ENCODE data around the gene DDIT4.
"Not testable (repeated sequence)": the region's sequence is repeated elsewhere in the genome, so short reads cannot be mapped to it uniquely, and the experiment has no call there.

Gene DDIT4

DNA sequence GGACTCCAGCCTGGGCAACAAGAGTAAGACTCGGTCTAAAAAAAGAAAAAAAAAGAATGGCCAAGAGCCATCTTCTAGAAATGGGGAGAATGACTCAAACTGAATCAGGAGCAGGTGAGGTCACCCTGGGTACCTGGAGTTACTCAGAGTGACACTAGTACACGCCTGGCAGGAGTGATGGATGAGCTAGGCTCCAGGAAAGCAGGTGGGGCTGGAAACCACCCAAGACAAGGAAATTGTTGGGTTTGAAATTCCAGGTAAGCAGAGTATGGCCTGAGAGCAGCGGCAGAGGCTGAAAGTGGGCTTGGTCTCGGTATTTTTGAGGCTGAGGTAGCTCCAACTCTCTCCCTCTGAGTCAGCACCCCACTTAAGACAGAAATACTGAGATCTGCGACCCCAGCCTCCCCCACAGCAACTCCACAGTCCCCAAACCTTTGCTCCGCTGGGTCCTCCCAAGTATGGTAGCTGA lies 18.5 kb downstream of the DDIT4 start:
- peak; percentile 33 for DNase-seq (ENCODE audit: low read depth, low spot score)

DNA sequence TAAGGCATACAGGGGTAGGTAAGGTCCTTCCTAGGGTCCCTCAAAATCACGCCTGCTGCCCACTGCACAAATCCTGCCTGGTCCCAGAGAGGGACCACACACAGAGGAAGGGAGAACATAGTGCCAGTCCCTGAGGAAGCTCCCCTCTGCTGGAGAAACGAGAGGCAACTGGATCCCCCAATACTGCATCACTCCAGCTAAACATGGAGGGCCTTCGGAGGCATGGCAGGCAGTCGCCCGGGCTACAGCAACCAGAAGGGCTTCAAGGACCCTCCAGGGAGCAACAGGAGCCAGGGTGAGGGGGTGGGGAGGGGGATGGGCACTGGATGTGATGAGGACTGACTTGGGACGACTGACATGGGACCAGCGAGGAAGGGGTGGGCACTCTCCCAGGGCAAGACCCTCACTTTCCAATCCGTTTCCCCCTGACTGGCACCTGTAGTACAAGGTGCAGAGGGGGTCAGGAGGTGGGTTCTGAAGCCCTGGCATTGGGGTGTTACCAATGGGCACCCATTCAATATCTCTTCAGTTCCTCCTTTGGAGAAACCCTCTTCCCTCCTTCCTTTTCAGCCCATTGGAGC lies 21.7 kb downstream of the DDIT4 start:
- no peak for DNase-seq (ENCODE audit: low read depth, low spot score)

DNA sequence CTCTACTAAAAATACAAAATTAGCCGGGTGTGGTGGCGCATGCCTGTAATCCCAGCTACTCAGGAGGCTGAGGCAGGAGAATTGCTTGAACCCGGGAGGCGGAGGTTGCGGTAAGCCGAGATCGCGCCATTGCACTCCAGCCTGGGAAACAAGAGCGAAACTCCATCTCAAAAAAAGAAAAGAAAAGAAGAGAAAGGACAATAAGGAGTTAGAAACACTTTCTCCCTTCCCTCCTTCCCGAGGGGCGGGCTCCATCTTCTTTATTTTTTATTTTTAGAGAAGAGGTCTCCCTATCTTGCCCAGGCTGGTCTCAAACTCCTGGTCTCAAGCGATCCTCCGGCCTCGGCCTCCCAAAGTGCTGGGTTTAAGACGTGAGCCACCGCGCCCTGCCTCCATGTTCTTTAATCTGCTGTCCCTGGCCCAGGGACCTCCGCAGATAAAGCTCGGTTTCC lies 23.1 kb downstream of the DDIT4 start:
- DNase-seq (ENCODE audit: low read depth, low spot score), result not testable (repeated sequence)

DNA sequence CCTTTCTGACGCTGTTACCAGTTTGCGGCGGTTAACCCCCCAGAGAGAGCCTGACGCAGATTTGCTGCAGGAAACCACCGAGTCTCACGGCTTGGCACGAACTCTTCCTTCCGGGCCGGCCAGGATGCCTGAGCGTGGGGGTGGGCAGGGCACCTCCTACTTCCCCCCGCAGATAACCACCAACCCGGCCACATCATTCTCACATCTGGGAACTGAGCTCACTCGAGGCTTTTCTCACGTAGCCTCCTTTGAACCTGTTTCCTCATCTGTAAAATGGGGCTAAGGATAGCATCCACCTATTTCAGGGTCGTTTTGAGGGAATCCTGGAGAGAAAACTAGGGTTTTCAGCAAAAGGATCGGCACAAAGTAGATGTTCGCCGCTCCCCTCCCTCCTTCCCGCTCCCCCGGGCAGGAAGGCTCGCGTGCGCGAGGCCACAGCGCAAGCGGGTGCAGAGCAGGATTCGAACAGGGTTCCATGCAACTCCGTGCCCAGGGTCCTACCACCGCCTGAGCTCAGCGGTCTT lies 23.6 kb downstream of the DDIT4 start:
- DNase-seq (ENCODE audit: low read depth, low spot score), result peak; percentile 91

DNA sequence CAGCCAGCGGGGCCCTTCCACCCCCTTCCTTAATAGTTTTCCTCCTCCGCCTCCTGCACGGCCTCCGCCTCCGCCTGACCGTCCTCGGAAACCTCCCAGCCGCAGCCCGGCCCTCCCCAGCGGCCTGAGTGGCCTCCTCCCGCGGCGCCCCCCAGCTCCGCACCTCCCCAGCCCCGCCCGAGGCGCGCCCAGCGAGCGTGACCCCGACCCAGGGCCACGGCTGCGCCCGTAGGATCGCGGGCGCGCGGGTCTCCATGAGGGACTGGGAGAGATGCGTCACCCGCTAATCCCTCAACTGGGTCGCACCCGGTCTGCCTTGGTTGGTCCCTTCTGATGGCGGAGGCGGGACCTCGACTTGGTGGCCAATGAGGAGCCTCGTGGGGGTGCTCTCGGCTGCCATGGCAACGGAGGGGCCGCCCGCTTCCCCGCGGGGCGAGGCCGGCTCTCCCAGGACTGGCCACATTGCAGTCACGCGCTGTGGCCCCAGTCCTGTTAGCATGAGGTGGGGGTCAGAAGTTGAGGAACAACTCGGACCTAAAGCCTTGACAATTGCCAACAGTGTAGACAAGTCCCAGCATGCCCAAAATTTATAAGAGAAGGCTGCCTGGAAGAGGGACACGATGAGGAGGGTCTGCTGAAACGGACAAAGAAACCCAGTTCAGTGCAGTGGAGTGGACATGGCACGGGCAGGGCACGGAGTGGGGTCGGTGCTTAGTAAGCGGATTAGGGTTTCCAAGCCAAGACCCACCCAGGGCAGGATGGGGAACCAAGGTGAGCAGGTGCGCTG lies 24.3 kb downstream of the DDIT4 start:
- DNase-seq (ENCODE audit: low read depth, low spot score), result peak; percentile 83

DNA sequence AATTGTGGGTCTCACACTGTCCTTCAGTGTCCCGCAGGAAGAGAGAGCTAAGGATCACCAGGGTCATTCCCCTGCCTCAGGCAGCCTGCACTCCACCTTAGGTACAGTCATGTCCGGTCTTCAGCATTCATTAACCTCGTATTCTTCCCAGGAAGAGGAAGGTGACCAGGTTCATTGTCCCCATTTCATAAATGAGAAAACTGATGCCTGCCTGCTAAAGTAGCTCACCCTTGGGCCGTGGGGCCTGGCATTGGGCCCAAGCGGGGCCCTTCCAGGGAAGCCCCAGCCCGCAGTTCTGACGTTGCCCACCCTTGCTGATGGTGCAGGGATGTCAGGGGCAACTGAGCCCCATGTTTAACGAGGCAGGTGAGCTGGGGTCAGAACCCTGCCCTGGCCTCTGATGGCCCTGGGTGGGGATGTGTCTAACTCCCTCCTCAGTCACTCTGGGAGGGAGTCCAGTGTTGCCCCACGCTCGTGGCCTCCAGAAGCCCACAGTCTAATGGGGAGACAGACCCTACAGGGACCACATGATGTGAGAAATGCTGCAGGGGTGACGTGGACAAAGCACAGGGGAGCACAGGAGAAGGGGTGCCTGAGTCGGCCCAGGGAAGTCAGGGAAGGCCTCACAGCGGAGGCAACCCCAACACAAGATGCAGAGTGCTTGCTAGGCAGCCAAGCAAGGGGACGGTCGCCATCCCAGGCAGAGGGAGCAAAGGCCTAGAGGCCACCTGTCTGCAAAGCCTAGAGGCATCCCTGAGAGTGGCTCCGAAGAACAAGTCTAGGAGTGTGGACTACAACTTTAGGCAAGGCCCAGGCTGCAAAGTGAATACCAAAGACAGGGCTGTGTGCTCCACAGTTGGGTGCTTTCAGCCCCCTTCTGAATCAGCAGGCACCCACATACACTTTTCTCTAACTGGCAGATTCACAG lies 25.1 kb downstream of the DDIT4 start:
- DNase-seq (ENCODE audit: low read depth, low spot score), result no peak

DNA sequence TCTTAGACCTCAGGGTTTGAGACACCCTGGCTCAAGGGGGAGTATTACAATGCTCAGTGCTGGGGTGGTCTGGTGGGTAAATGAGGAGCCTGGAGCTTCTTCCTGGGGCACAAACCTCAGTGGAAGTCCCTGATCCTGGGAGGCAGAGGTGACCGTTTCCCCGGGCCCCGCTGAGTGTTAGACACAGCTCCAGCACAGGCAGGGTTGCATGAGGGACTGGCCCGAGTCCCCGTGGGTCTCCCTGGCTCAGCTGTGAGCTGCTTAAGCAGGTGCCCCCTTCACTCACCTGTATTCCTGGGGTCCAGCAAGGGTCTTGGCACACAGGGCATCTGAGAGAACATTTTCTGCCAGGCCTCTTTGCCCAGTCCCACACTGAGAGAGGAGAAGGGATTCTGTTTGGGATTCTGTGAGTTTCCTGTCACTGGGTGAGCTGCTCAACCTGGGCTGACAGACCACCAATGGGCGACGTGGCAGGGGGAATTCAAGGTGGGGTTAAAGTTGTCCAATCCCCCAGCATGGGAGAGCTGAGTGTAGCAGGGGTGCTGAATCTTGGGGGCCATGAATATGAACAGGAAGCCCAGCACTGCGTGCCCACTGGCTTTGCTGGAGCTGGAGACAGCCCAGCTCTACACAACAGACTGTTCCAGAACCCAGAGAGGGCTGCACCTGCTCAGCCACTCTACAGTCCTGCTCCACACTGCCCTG lies 29.9 kb downstream of the DDIT4 start:
- no peak for DNase-seq (ENCODE audit: low read depth, low spot score)

DNA sequence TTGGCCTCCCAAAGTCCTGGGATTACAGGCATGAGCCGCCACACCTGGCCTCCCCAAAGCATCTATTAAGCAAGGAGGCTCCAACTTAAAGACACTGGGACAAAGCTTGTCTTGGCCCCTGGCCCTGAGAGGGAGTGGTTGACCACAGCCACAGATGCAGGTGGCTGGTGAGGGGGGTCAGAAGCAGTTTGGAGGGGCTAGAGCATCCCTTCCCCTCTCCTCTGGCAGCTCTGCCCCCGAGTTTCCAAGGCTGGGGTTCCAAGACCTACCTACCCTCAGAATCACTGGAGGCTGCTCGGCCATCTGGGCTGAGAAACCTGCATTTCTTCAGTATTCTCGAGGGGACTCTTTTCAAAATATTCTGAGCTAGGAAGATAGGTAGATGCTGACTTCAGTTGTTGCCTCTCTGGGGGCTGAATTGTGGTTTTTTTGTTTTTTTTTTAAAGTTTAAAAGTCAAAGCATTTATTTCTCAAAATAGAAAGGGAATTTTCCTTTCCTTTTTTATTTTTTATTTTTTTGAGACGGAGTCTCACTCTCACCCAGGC lies 32.6 kb downstream of the DDIT4 start:
- no peak for DNase-seq (ENCODE audit: low read depth, low spot score)

DNA sequence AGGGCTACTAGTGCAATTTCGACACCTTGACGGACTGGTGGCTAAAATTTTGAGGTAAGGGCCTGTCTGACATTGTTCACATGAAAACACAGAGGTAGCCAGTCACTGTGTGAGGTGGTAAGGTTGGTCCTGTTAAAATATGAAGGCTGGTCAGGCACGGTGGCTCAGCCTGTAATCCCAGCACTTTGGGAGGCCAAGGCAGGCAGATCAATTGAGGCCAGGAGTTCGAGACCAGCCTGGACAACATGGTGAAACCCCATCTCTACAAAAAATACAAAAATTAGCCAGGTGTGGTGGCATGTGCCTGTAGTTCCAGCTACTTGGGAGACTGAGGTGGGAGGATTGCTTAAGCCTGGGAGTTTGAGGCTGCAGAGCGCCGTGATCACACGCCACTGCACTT lies 34.0 kb downstream of the DDIT4 start:
- DNase-seq (ENCODE audit: low read depth, low spot score), result not testable (repeated sequence)

DNA sequence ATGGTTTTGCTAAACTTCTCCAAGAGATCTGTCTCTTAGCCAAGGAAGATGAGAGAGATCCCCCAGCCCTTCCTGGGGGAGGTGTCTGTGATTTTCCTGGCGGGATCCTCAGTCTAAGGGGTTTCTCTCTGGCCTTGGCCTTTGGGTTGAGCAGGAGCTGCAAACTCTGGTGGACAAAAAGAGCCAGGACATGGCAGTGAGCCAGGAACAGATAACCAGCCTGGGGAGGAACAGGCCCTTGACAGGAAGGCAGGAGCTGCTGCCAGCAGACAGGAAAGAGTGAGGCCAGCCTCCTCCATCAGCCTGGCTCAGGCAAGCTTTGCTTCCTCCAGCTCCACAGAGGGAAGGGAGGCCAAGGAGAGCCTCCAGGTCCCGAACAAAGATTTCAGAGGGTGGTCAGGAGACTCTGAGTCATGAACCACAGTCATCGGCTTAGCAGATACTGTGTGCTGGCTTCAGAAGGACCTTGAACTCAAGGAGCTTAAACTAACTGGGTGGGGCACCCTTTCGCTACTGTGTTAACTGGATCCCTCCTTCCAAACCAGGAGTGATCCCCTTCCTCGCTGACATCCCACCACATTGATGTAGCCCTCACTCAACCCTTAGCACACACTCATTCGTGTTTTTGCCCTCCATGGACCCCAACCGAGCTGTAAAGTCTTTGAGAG lies 34.7 kb downstream of the DDIT4 start:
- DNase-seq (ENCODE audit: low read depth, low spot score), result no peak

DNA sequence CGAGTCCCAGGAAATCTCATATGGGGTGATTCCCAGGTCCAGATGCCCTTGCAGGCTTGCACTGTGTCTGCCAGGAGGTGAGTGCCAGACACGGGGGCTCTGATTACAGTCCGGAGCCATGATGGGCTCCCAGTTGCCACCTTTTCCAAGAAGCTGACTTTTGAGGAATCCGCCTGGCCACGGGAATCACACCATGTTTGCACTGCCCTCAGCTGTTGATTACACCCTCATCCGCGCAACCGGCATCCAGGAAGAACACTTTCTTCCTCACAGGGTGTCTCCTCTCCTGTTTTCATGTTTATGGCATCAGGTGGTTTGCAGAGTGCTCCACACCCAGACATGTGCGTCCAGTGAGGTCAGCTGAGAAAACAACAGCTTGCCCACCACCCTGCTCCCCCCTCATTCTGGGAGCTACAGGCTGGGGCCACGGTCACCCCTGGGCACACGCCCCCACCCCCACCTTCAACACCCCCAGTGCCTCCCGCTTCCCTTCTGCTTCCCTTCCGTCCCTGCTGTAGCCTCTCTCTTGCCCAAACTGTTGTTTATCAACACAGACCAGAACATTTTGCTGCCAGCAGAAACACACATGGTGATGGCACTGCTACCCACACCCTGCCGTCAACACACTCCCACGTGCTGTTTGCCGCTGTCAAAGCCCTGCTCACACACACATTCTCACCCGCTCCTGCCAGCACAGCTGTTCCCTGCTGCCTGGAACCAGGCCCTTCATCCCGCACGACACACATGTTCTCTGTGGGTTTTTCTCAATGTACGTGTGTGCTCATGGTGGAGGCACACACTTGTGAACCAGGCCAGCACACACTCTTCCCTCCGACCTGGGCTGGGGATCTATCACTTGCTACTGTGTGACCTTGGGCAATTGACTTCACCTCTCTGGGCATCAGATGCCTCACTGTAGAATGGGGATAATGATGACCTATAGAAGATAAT lies 35.8 kb downstream of the DDIT4 start:
- no peak for DNase-seq (ENCODE audit: low read depth, low spot score)

DNA sequence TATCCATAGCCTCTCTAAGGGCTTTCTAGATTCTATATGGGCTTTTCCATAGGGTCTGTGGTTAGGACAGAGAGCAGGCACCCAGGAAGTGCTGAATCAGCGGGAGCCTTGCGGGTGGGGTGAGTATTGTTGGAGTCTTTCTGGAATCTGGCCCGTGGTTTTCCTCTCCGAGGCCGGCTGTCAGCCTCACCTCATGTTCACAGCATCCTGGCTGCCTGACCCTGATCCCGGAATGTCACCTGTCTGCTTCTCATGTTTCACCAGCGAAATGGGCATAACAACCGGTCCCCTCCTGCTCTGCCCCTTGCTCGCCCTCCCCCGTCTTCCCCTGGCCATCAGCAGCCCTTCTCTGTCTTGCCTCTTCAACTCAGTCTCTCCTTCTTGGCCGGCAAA lies 36.5 kb downstream of the DDIT4 start:
- DNase-seq (ENCODE audit: low read depth, low spot score), result no peak

DNA sequence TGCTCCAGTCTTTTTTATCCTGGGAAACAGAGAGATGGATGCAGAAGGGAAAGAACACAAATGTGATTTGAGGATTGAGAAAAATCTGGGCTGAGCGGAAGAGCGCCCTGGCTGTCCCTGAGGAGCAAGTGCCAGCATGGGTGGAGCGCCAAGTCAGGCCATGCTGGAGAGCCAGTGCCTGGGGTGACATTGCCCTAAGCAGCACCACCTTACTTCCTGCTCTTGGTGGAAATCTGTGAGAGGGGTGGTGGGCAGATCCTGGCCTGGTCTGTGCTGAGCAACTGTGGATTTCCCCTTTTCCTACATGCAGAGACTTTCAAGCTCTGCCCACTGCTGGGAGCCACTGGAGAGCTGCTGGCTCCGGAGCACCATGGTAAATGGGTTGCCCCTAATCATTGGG lies 36.9 kb downstream of the DDIT4 start:
- no peak for DNase-seq (ENCODE audit: low read depth, low spot score)

DNA sequence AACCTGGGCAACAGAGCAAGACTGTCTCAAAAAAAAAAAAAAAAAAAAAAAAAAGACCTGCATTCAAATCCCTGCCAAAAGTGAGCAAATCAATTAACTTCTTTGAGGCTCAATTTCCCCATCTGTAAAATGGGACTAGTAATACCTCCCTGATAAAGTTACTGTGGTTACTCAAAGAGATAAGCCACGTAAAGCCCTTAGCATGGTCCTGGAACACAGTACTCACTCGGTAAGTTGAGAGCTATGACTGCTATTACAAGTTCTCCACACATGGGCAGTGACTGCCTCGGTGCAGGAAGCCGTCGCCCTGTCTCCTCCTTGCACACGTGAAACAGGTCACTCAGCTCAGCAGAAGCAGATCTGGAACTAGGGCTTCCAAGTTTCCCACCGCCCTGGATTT lies 37.9 kb downstream of the DDIT4 start:
- no peak for DNase-seq (ENCODE audit: low read depth, low spot score)

DNA sequence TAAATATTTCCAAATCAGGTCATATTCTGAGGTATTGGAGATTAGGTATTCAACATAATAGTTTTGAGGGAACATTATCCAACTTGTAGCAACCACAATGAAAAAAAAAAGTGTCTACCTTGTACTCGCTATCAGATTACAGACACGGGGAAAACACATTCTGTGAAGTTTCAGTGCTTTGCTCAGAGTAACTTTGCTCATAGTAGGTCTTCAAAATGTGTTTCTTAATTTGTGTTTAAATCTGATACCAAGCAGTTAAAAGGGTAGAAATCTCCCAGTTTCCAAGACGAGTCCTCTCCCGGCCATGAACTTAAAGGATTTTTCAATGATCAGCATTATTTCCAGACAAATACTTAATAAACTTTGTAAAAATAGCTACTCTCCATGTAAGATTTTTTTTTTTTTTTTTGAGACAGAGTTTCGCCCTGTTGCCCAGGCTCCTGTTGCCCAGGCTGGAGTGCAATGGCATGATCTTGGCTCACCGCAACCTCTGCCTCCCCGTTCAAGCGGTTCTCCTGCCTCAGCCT lies 39.2 kb downstream of the DDIT4 start:
- DNase-seq (ENCODE audit: low read depth, low spot score), result no peak

DNA sequence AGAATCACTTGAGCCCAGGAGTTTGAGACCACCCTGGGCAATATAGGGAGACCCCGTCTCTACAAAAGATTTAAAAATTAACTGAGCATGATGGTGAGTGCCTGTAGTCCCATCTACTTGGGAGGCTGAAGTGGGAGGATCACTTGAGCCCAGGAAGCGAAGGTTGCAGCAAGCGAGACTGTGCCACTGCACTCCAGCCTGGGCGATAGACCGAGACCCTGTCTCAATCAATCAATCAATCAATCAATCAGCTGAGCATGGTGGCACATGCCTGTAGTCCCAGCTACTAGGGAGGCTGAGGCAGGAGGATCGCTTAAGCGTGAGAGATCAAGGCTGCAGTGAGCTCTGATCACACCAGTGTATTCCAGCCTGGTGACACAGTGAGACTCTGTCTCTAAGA lies 40.5 kb downstream of the DDIT4 start:
- DNase-seq (ENCODE audit: low read depth, low spot score), result no peak

DNA sequence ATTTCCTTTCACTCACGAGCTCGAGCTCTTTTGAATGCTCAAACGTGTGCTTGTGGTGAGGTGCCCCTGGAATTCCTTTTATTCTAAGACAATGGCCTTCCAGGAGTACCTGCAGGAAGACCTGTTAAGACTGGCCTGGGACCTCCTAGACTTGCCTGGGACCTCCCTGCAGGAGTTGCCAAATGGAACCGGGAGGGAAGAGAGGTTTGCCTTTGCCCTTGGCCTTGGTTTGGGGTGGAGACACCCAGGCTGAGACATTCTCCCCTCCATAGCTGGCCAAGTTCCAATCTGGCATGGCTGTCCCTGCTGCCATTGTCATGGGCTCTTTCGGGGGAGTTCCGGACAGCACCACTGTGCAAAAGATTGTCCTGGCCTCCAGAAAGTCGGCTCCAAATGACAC lies 41.3 kb downstream of the DDIT4 start:
- no peak for DNase-seq (ENCODE audit: low read depth, low spot score)

DNA sequence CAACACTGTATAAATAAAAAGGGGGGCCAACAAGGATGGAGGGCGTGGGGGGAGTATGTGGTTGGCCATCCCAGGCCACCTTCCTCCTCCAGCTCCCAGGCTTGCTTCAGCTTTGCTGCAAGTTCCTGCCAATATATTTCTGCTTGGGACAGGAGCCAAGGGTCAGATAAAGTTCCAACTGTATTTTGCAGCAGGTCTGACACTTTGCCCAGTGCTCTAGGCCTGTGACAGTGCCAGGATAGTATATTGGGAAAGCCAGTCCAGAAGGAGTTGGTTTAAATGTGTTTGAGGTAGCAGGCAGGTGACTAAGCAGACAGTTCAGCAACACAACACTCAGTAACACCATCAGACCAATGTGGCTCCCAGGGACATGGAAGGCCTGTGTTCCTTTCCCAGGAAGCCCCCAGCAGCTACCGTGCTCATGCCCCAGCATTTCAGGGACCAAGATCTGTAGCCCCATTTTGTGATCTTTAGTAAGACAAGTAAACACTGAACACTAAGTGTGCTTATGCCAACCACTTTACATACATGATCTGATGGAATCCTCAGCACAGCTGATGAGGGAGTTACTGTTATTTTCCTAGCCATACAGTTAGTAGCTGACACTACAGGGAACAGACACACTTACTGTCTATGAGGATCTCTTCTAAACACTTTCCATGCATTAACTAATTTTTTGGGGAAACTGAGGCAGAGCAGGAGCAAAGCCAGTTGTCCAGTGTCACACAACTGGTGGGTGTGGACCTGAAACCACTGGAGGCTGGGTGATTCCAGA lies 42.1 kb downstream of the DDIT4 start:
- DNase-seq (ENCODE audit: low read depth, low spot score), result no peak

DNA sequence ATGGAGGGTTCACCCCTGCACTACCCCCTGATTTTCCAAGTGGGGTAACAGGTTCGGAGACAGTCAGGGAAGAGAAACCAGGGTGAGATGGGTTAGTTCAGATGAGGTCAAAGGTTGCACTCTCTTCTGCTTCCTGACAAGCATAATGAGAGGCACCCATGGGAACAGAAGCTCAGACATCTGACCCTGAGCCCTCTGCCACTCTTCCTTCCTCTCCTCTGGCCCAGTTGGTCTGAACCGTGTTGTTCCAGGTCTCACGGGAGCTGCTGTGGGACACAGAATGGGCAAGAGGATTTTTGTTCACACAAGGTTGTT lies 42.6 kb downstream of the DDIT4 start:
- no peak for DNase-seq (ENCODE audit: low read depth, low spot score)
